Measurements from ENCODE around the gene BAIAP3. TPM values are rescaled to one million over a fixed set of nuclear protein-coding genes. Genes with fewer than 3 reads are reported as not detected.

Gene BAIAP3
- total and polyA plus RNA-seq, 10 donors: 2.7 to 15.7 (median 6.3) TPM

DNA sequence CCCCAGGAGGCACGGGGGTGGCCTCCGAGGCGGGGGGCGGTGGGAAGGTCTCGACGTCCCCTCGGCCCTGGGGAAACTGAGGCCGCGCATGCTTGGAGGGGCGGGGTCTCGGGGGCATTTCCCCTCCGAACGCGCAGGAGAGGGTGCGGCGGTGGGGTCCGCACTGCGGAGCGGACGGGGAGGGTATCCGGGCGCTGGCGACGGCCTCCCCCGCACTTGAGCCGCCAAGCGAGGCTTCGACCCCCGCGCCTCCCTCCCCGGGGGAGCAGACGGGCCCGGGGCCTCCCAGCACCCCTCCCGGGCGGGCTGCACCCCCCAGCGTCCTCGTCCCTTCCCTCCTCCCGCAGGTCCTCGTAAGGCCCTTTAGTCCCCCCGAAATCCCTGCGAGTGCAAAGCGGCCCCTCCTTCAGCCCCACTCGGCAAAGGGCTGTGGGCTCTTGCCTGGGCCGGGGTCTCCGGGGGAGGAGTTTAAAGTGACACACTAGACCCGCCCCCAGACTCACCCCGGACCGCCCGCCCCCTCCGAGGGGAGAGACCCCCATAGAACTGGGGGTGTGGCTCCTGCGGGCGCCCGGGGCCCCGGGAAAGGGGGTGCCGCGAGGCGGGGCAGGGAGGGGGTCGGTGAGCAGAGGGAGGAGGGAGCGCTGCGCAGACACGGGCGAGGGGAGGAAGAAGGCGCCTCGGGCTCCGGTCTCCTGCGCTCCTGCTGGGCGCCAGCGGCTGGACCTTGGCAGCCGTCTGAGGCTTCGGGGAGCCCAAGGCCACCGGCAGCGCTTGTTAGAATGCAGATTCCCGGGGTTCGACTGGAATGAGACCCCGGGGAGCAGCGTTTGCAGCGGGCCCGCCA, 632 bp downstream of the BAIAP3 start:
- 2 to 6% (median 3%) methylated on average over 52 to 78 of the region's 78 CpGs for WGBS, 5 donors
- H3K4me3 ChIP-seq: peak overlapping the region; percentile 16 to 78 (median 44)
- H3K4me1 ChIP-seq: peaks cover 27 to 70% (median 53%) of the 10 kb centered on the region in 6 donors
- no peak for TF ChIP-seq POLR2A (IDR thresholded peaks at IDR 0.05)
- TF ChIP-seq POLR2AphosphoS5 (IDR thresholded peaks at IDR 0.05): no peak
- TF ChIP-seq, protein P1, sequence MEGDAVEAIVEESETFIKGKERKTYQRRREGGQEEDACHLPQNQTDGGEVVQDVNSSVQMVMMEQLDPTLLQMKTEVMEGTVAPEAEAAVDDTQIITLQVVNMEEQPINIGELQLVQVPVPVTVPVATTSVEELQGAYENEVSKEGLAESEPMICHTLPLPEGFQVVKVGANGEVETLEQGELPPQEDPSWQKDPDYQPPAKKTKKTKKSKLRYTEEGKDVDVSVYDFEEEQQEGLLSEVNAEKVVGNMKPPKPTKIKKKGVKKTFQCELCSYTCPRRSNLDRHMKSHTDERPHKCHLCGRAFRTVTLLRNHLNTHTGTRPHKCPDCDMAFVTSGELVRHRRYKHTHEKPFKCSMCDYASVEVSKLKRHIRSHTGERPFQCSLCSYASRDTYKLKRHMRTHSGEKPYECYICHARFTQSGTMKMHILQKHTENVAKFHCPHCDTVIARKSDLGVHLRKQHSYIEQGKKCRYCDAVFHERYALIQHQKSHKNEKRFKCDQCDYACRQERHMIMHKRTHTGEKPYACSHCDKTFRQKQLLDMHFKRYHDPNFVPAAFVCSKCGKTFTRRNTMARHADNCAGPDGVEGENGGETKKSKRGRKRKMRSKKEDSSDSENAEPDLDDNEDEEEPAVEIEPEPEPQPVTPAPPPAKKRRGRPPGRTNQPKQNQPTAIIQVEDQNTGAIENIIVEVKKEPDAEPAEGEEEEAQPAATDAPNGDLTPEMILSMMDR (IDR thresholded peaks at IDR 0.05 in 8 of 11, conservative IDR thresholded peaks at IDR 0.05 in 3 of 11): no peak
- intact Hi-C loops (cut with DNase I; ENCODE audit: low total_unique reads): no loop called here
- DNase-seq: no peak
- peaks cover 13 to 87% (median 47%) of the 10 kb centered on the region in 7 donors for H3K27me3 ChIP-seq (replicated peaks in 1 of 7)
- peak overlapping the region in 3 of 8 donors; percentile 32 to 50 (median 50) for H3K27ac ChIP-seq
- peaks cover 0 to 9% (median 7%) of the 10 kb centered on the region in 8 donors for H3K9me3 ChIP-seq
- H3K36me3 ChIP-seq: no peaks in the 10 kb centered on the region

DNA sequence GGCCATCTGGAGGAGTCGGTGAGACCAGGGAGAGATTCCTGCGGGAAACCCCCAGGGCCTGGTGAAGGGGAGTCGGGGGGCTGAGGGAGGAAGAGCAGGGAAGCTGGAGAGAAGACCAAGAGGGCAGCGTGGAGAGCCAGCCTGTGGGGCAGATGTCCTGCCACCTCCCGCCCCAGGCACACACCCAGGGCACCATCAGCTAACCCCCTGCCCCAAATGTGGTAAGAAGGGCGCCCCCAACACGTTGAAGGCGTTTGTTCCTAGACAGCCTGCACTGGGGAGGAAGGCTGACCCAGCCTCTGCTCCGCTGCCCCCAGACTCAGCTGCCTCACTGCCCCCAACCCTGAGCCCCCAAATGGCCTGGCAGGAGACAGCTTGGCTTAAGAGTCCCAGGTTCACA, 1.3 kb downstream of the BAIAP3 start:
- Histone ChIP-seq H3K27ac (no peak overlapping the region), H3K9me3 (peaks cover 0 to 9% (median 7%) of the 10 kb centered on the region in 8 donors), H3K4me1 (peaks cover 27 to 70% (median 53%) of the 10 kb centered on the region in 6 donors), H3K4me3 (peak overlapping the region in 1 of 8 donors; percentile 78), H3K27me3 (replicated peaks in 1 of 7) (peaks cover 13 to 87% (median 47%) of the 10 kb centered on the region in 7 donors), H3K36me3 (no peaks in the 10 kb centered on the region)
- no peak for DNase-seq
- 34 to 47% (median 42%) methylated on average over 4 to 9 of the region's 9 CpGs for WGBS, 5 donors
- intact Hi-C loops (cut with DNase I; ENCODE audit: low total_unique reads): no loop called here
- no peak for TF ChIP-seq POLR2A (IDR thresholded peaks at IDR 0.05)
- no peak for TF ChIP-seq POLR2AphosphoS5 (IDR thresholded peaks at IDR 0.05)
- TF ChIP-seq, protein P1 (IDR thresholded peaks at IDR 0.05 in 8 of 11, conservative IDR thresholded peaks at IDR 0.05 in 3 of 11): no peak

DNA sequence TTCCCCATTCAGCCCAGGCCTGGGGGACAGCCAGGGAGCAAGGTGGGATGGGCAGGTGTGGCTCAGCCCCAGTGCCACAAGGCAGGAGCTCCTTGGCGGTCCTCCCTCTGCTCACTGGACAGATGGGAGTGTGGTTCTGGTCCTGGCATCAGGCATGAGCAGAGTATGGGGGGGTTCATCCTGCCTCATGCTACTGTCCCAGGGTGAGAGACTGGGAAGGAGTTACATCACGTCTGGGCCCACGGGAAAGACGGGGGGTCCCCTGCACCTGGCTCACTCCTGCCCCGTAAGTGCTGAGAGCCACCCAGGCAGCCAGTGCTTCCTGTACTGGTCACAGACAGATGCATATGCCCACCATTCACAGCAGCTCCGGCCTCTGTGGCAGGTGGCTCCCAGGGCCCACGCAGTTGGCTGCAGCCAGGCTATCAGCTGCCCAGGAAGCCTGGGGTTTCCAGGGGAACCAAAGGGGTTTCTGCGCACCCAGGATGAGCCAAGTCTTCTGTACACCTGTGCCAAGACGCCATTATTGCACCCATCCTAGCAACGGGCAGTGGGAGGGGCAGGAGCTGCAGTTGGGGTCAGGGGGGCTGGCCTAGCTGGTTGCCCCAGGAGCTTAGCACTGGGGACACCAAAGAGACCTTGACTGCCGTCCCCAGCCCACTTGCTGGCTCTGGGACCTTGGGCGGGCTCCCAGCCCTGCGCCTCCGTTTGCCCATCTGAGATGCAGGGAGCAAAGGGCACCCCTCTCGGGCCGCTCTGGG, 1.9 kb downstream of the BAIAP3 start:
- TF ChIP-seq, protein P1 (IDR thresholded peaks at IDR 0.05 in 8 of 11, conservative IDR thresholded peaks at IDR 0.05 in 3 of 11): no peak
- TF ChIP-seq POLR2A (IDR thresholded peaks at IDR 0.05) (no peak), POLR2AphosphoS5 (IDR thresholded peaks at IDR 0.05) (no peak)
- no peak overlapping the region for H3K4me3 ChIP-seq
- intact Hi-C loops (cut with DNase I; ENCODE audit: low total_unique reads): no loop called here
- H3K4me1 ChIP-seq: peaks cover 27 to 68% (median 53%) of the 10 kb centered on the region in 6 donors
- H3K27ac ChIP-seq: no peak overlapping the region
- H3K27me3 ChIP-seq (replicated peaks in 1 of 7): peaks cover 13 to 83% (median 47%) of the 10 kb centered on the region in 7 donors
- H3K36me3 ChIP-seq: no peaks in the 10 kb centered on the region
- DNase-seq: no peak
- WGBS, 5 donors: 39 to 53% (median 47%) methylated on average over 11 to 16 of the region's 16 CpGs
- H3K9me3 ChIP-seq: peaks cover 0 to 4% (median 3%) of the 10 kb centered on the region in 8 donors
